Measurements from ENCODE around the gene ZFP91. TPM values are rescaled to one million over a fixed set of nuclear protein-coding genes. Genes with fewer than 3 reads are reported as not detected.

The ZFP91 gene
- total and polyA plus RNA-seq, 9 of the 15 experiments (the other 6 are each of a cell fraction or from before 2014, with no cell fraction given), result 17.6 to 58.3 (median 34.0) TPM

DNA sequence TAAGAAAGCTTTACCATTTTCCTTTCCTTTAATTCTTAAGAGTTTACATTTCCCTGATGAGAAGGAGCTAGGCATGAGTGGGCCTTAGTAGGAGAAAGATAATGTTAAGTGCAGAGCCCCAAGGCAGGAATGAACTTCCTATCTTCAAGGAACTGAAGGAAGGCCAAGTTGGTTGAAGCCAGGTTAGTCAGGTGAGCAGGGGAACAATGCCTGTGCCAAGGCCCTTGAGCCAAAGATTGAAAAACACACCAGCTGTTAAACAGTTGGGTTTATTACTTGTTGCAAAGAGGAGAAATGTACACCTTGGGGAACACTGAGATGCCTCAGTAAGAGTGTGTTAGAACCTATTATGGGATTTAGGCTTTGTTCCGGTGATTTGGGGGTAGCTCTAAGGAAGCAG lies 53.6 kb downstream of the ZFP91 start:
- intact Hi-C loops (cut with micrococcal nuclease) (loop anchor here (10.0 kb wide), 1 partner anchor 422 kb away; no protein-coding TSS in a partner anchor), in situ Hi-C loops (cut with MboI) (loop anchor here (25.0 kb wide), 1 partner anchor 505 kb away; the partner anchor contains the start of gene FAM111A)
- no peaks in the 10 kb centered on the region for H3K4me1 ChIP-seq (replicated peaks in 1 of 2; ENCODE audit: control insufficient read depth in 2 of 2, insufficient read depth in 2 of 2, low read length in 2 of 2)
- H3K9me3 ChIP-seq (replicated peaks; ENCODE audit: control insufficient read depth, insufficient read depth, low read depth, low read length), result no peaks in the 10 kb centered on the region
- no peak overlapping the region for H3K4me3 ChIP-seq
- no peak for TF ChIP-seq DNMT1 (IDR thresholded peaks at IDR 0.05)
- TF ChIP-seq, protein P1, sequence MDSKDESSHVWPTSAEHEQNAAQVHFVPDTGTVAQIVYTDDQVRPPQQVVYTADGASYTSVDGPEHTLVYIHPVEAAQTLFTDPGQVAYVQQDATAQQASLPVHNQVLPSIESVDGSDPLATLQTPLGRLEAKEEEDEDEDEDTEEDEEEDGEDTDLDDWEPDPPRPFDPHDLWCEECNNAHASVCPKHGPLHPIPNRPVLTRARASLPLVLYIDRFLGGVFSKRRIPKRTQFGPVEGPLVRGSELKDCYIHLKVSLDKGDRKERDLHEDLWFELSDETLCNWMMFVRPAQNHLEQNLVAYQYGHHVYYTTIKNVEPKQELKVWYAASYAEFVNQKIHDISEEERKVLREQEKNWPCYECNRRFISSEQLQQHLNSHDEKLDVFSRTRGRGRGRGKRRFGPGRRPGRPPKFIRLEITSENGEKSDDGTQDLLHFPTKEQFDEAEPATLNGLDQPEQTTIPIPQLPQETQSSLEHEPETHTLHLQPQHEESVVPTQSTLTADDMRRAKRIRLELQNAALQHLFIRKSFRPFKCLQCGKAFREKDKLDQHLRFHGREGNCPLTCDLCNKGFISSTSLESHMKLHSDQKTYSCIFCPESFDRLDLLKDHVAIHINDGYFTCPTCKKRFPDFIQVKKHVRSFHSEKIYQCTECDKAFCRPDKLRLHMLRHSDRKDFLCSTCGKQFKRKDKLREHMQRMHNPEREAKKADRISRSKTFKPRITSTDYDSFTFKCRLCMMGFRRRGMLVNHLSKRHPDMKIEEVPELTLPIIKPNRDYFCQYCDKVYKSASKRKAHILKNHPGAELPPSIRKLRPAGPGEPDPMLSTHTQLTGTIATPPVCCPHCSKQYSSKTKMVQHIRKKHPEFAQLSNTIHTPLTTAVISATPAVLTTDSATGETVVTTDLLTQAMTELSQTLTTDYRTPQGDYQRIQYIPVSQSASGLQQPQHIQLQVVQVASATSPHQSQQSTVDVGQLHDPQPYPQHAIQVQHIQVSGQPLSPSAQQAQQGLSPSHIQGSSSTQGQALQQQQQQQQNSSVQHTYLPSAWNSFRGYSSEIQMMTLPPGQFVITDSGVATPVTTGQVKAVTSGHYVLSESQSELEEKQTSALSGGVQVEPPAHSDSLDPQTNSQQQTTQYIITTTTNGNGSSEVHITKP (IDR thresholded peaks at IDR 0.05; ENCODE audit: partially characterized antibody), result no peak
- TF ChIP-seq ZNF408 (CRISPR knock-in tag; IDR thresholded peaks at IDR 0.05; ENCODE audit: low read depth), result no peak
- TF ChIP-seq HNRNPH1 (optimal IDR thresholded peaks at IDR 0.05; ENCODE audit: low read depth, low read length), result no peak
- TF ChIP-seq, protein P2, sequence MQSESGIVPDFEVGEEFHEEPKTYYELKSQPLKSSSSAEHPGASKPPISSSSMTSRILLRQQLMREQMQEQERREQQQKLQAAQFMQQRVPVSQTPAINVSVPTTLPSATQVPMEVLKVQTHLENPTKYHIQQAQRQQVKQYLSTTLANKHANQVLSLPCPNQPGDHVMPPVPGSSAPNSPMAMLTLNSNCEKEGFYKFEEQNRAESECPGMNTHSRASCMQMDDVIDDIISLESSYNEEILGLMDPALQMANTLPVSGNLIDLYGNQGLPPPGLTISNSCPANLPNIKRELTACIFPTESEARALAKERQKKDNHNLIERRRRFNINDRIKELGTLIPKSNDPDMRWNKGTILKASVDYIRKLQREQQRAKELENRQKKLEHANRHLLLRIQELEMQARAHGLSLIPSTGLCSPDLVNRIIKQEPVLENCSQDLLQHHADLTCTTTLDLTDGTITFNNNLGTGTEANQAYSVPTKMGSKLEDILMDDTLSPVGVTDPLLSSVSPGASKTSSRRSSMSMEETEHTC (IDR thresholded peaks at IDR 0.05), result no peak
- no peaks in the 10 kb centered on the region for H3K9me1 ChIP-seq (ENCODE audit: control insufficient read depth, insufficient read depth, low read length)
- H3K79me2 ChIP-seq (ENCODE audit: control insufficient read depth, insufficient read depth, low read length), result no peaks in the 10 kb centered on the region
- ChIA-PET POLR2A (interaction anchor here (0.6 to 1.0 kb wide), 2 partner anchors 213 to 274 kb away, joined by 3 read pairs; no protein-coding TSS in a partner anchor), CTCF (ENCODE audit: low intra/inter-chr PET ratio) (no interaction called here)
- ATAC-seq (no peak), FAIRE-seq (no peak), DNase-seq (ENCODE audit: extremely low read depth in 1 of 4, low spot score in 3 of 4) (no peak)
- H3K9ac ChIP-seq (ENCODE audit: insufficient read depth in 1 of 2, low read depth in 2 of 2, low read length in 2 of 2), result no peak overlapping the region
- no TSS peak for BruUV-seq (replicated peaks)
- no peaks in the 10 kb centered on the region for H4K20me1 ChIP-seq (replicated peaks; ENCODE audit: control insufficient read depth, insufficient read depth, low read length)
- H3K36me3 ChIP-seq (ENCODE audit: control insufficient read depth, insufficient read depth, low read length), result peaks cover 6% of the 10 kb centered on the region; the same call in 1 of the 3 replicates
- 88% methylated on average over 1 of the region's 1 CpG for WGBS (ENCODE audit: insufficient coverage, low coverage, missing lambda C conversion rate)
- no peak overlapping the region for H3K4me2 ChIP-seq (ENCODE audit: insufficient read depth, low read length)
- no peaks in the 10 kb centered on the region for H3K27me3 ChIP-seq (ENCODE audit: control insufficient read depth in 2 of 2, insufficient read depth in 2 of 2, low read length in 2 of 2)
- no peak overlapping the region for H3K27ac ChIP-seq (ENCODE audit: extremely low read depth, low read depth, low read length)
- no peak overlapping the region for H2AFZ ChIP-seq (ENCODE audit: low read depth, low read length)

Data from K562 (cell line).